WERI-Rb-1 (cell line): ENCODE measurements around the gene APBA1.

ENCODE experiments used
- DNase-seq: peaks from one replicate; pipeline ENCODE4 v3.0.0-alpha.2; 2020
- H3K27ac ChIP-seq: fragments of 250-450 bp; sonication (Bioruptor Pico); 2 replicates; pipeline ENCODE4 v1.5.1; 2020; ENCODE audit warnings: mild to moderate bottlenecking, moderate library complexity
- H3K27me3 ChIP-seq: fragments of 250-450 bp; sonication (Bioruptor Pico); 2 replicates; pipeline ENCODE4 v1.5.1; 2021; ENCODE audit warnings: mild to moderate bottlenecking, low read depth, moderate library complexity; ENCODE audit not compliant: insufficient read depth, severe bottlenecking
- H3K36me3 ChIP-seq: fragments of 250-450 bp; sonication (Bioruptor Pico); 2 replicates; pipeline ENCODE4 v1.5.1; 2020; ENCODE audit warnings: mild to moderate bottlenecking, moderate library complexity
- H3K4me3 ChIP-seq: 2 replicates; pipeline ENCODE4 v1.5.1; 2011; ENCODE audit warnings: low read depth, mild to moderate bottlenecking, control low read depth, low read length
- H3K9me3 ChIP-seq: fragments of 250-450 bp; sonication (Bioruptor Pico); 2 replicates; pipeline ENCODE4 v1.5.1; 2021; ENCODE audit warnings: mild to moderate bottlenecking, moderate library complexity; ENCODE audit not compliant: severe bottlenecking
- CTCF ChIP-seq: IDR thresholded peaks from 2 replicates; pipeline ENCODE4 v1.5.1; 2011; ENCODE audit warnings: low read depth, mild to moderate bottlenecking, control low read depth, inconsistent platforms, low read length

Gene APBA1

DNA sequence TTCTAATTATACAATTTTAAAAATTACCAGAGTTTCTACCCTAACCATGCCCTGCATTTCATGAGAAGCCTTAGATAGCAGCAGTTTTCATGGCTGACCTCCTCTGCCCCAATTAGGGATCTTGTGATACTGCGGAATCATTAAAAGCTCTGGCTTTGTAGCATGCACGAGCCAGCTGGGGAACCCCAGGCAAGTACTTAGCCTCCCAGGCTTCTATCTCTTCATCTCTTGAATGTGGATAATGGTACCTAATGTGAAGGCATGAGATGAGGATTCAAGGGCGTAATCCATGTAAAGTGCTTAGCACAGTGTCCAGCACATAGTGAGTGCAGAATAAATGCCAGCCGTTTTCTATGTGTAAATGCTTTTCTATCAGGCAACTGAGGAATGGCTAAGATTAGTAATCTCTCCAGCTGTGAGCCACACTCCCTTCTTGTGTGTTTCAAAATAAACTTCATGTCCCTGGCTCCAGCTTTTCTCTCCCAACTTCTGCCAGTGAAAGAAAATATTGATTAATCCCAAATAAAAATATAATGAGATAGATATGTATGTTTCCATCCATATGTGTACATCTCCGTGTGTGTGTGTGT, 88.4 kb downstream of the APBA1 start:
- Histone ChIP-seq H3K27me3 (no peaks in the 10 kb centered on the region), H3K36me3 (no peaks in the 10 kb centered on the region), H3K9me3 (no peaks in the 10 kb centered on the region), H3K27ac (no peak overlapping the region), H3K4me3 (no peak overlapping the region)
- TF ChIP-seq CTCF = no peak
- DNase-seq = peak; percentile 60

DNA sequence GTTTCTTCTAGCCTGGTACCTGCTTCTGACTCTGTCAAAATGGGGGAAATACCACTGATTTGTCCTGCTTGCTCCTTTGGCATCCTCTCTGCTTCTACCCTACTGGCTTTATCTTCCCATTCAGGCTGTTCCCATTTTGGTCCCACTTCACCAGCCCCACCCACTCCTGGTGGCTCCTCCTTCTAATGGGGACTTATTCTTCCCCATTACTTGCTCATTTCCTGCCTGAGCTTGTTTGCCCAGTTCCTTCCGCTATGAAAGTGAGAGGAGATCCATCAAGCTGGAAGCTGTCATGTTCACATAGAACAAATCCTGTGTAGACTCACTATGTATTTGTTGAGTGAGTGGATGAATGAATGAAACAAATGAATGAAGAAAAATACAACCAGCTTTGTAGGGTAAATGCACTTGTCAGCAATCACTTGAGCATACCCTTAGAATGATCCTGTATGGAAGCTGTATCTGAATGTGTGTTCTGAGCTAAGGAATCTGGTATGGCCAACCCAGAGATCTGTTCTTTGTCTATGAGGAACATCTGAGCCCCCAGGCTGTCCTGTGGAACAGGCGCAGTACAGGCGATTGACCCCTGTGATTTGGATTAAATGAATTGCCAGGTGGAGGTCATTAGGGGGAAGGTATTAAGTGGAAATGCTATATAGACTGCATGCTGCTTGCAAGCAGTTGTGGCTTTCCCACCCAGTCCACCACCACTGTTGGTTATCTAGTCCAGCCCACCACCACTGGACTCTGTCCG, 89.5 kb downstream of the APBA1 start:
- H3K36me3 ChIP-seq = no peaks in the 10 kb centered on the region
- DNase-seq = no peak
- no peak overlapping the region for H3K27ac ChIP-seq
- no peak for TF ChIP-seq CTCF
- no peaks in the 10 kb centered on the region for H3K9me3 ChIP-seq
- H3K27me3 ChIP-seq = no peaks in the 10 kb centered on the region
- H3K4me3 ChIP-seq = no peak overlapping the region

DNA sequence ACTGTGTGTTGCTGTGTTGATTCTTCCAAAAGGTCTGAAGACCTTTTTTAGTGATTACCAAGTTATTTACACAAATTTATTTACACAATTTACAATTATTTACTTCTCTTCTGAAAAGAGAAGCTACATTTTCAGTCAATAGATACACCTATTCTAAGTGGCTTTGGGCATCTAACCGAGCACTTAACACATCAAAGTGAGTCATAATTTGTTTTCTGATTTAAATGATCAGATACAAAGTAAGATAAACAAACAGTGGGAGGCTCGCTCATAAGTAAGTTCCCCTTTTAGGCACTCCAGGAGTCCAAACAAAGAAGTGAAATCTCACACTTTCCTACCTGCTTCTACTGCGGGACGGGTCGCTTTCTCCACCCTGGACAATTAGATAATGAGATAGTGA, 90.2 kb downstream of the APBA1 start:
- no peak for DNase-seq
- no peak for TF ChIP-seq CTCF
- Histone ChIP-seq H3K9me3 (no peaks in the 10 kb centered on the region), H3K4me3 (no peak overlapping the region), H3K27me3 (no peaks in the 10 kb centered on the region), H3K36me3 (no peaks in the 10 kb centered on the region), H3K27ac (no peak overlapping the region)

DNA sequence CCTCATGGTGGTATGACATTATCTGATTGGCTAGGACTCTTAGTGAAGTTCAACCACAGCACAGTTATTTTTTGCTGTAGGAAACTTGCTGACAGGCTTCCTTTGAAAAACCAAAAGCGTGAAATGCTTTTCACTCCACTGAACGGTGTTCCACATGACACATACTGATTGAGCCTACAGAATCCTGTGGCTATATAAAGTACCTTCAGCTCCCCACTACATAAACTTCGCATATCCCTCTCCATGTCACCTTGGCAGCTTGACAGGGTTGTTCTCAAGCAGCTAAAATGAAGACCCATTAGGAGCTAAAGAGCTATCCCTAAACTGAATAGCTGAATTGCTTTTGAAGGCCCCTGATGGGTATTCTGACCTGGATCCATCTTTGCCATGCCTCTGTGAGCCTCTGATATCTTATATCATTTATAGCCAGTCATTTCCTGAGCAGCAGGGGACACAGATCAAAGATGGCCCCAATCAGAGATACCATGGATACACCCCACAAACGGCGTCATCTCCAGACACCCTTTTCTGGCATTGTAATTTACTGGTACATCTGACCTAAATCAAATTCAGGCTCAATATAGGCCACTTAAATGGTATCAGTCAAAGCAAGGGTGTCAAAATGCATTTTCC, 91.5 kb downstream of the APBA1 start:
- Histone ChIP-seq H3K27me3 (no peaks in the 10 kb centered on the region), H3K27ac (no peak overlapping the region), H3K4me3 (no peak overlapping the region), H3K36me3 (no peaks in the 10 kb centered on the region), H3K9me3 (no peaks in the 10 kb centered on the region)
- TF ChIP-seq CTCF = no peak
- DNase-seq = no peak

DNA sequence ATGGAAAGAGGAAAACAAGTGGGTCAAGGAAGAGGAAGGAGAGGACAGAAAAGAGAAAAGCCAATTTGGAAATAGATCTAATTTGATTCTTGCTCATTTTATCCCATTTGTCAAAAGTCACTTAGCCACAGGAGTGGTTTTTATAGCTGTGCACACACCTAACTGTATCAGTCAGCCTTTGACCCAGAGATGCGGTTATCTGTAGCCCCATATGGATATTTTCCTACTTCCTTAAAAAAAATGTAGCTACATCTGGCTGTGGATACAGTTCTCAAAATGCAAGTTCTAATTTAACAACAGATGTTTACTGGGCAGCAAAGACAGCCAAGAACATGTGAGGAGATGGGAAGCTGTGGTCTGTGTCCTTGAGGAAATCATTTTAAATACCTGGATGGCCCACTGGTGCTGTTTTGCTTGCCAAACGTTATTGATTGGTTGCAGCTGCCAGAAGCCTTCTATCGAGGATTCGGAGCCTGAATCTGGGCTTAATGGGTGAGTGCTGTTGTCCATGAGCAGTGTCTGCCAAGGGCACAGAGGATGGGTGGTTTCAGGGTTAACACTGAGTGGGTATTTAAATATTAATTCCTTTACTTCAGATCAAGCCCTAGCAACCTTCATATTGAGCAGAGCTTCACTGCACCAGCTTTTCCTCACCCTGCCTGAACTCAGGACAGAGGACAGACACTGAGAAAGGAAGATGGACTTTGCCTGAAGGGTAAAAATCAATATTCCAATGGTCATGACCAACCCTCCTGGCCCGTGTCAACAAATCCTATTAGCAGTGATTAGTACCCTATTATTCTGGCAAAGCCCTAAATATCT, 92.2 kb downstream of the APBA1 start:
- Histone ChIP-seq H3K36me3 (no peaks in the 10 kb centered on the region), H3K27ac (no peak overlapping the region), H3K9me3 (no peaks in the 10 kb centered on the region), H3K27me3 (no peaks in the 10 kb centered on the region), H3K4me3 (no peak overlapping the region)
- DNase-seq = peak; percentile 33
- no peak for TF ChIP-seq CTCF
